GM21423 (cell line): ENCODE measurements around the gene DDR2.

Experiments
- ATAC-seq: cut with Tn5 transposase; IDR thresholded peaks from one replicate; pipeline ENCODE4 v1.9.1; 2021; ENCODE audit warnings: mild to moderate bottlenecking, moderate library complexity; ENCODE audit not compliant: unreplicated experiment

The DDR2 gene

GRCh38 chr1:162694911-162695310 is 62.6 kb downstream of the DDR2 start:
- ATAC-seq: no peak

- no peak for ATAC-seq
Measured at GRCh38 chr1:162695687-162696086, 63.4 kb downstream of the DDR2 start.

GRCh38 chr1:162696286-162696862 is 64.1 kb downstream of the DDR2 start:
- no peak for ATAC-seq

- ATAC-seq: no peak
Measured at GRCh38 chr1:162697140-162697895, 65.1 kb downstream of the DDR2 start.

GRCh38 chr1:162699366-162699765 is 67.1 kb downstream of the DDR2 start:
- ATAC-seq: no peak

- no peak for ATAC-seq
Measured at GRCh38 chr1:162700131-162700530, 67.9 kb downstream of the DDR2 start.

- no peak for ATAC-seq
Measured at GRCh38 chr1:162701286-162701685, 69.0 kb downstream of the DDR2 start.

- no peak for ATAC-seq
Measured at GRCh38 chr1:162702628-162703027, 70.4 kb downstream of the DDR2 start.

- no peak for ATAC-seq
Measured at GRCh38 chr1:162703708-162704107, 71.4 kb downstream of the DDR2 start.

- ATAC-seq: no peak
Measured at GRCh38 chr1:162704673-162705424, 72.6 kb downstream of the DDR2 start.

- no peak for ATAC-seq
Measured at GRCh38 chr1:162706003-162706402, 73.7 kb downstream of the DDR2 start.

- no peak for ATAC-seq
Measured at GRCh38 chr1:162706606-162707005, 74.3 kb downstream of the DDR2 start.

GRCh38 chr1:162708286-162708685 is 76.0 kb downstream of the DDR2 start:
- ATAC-seq: no peak

GRCh38 chr1:162709132-162709860 is 77.0 kb downstream of the DDR2 start:
- no peak for ATAC-seq

GRCh38 chr1:162709870-162710269 is 77.6 kb downstream of the DDR2 start:
- ATAC-seq: no peak

- ATAC-seq: no peak
Measured at GRCh38 chr1:162710345-162710744, 78.1 kb downstream of the DDR2 start.

GRCh38 chr1:162710780-162711465 is 78.7 kb downstream of the DDR2 start:
- ATAC-seq: no peak

GRCh38 chr1:162712317-162713029 is 80.2 kb downstream of the DDR2 start:
- no peak for ATAC-seq

GRCh38 chr1:162716123-162716522 is 83.9 kb downstream of the DDR2 start:
- no peak for ATAC-seq

- no peak for ATAC-seq
Measured at GRCh38 chr1:162716552-162716951, 84.3 kb downstream of the DDR2 start.
